Neural crest cell (in vitro differentiated cells): Measurements from ENCODE around the gene THUMPD2. TPM values are rescaled to one million over a fixed set of nuclear protein-coding genes. Genes with fewer than 3 reads are reported as not detected.

Experiments used
- DNase-seq: peaks from one replicate; pipeline ENCODE4 v3.0.0; 2021; ENCODE audit warnings: low read depth, mixed read lengths, low spot score
- H3K27ac Mint-ChIP-seq: one replicate; pipeline ENCODE4 v1.8.0; 2021; ENCODE audit warnings: mild to moderate bottlenecking, mixed read lengths; ENCODE audit not compliant: unreplicated experiment
- H3K27me3 Mint-ChIP-seq: 2 replicates; pipeline ENCODE4 v1.8.0; 2021; ENCODE audit warnings: low read depth, mild to moderate bottlenecking, mixed read lengths
- H3K36me3 Mint-ChIP-seq: 2 replicates; pipeline ENCODE4 v1.8.0; 2021; ENCODE audit warnings: low read depth, mild to moderate bottlenecking, mixed read lengths
- H3K4me1 Mint-ChIP-seq: 2 replicates; pipeline ENCODE4 v1.8.0; 2021; ENCODE audit warnings: mixed read lengths
- H3K4me3 Mint-ChIP-seq: one replicate; pipeline ENCODE4 v1.8.0; 2021; ENCODE audit warnings: mild to moderate bottlenecking, mixed read lengths
- H3K9me3 Mint-ChIP-seq: 2 replicates; pipeline ENCODE4 v1.8.0; 2021; ENCODE audit warnings: mixed read lengths
- total RNA-seq: library from RNA; stranded (reverse); gene quantifications from 2 replicates; pipeline ENCODE4 v1.2.1, GENCODE V29; 2021
- TF ChIP-seq, protein P1 (sequence below): fragments of 200-600 bp; sonication (generic); conservative IDR thresholded peaks from 2 replicates; pipeline ENCODE4 v1.5.0; 2021; ENCODE audit warnings: antibody characterized with exemption, mild to moderate bottlenecking

THUMPD2 gene
- total RNA-seq, 1 donor from 2014 or later = 14.9 TPM

DNA sequence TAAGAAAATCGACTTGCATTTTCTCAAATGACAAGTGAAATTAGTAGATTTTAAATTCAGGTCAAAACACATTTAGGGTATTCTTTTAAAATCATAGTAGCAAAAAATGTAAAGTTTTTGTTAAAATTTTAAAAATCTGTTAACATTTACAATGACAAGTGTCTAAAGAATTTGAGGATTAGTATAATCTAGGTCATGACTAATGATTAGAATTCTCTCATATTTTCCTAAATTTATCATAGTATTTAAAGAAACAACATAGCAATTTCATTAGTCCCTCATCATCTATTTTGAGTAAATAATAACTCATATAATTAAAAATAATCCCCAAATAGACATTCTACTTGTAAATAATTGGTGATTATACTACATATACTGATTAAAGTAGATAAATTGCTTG lies 23.6 kb downstream of the THUMPD2 start:
- H3K27ac Mint-ChIP-seq = no peak overlapping the region
- no peaks in the 10 kb centered on the region for H3K4me1 Mint-ChIP-seq
- no peak for DNase-seq
- H3K9me3 Mint-ChIP-seq = no peaks in the 10 kb centered on the region
- TF ChIP-seq, protein P1, sequence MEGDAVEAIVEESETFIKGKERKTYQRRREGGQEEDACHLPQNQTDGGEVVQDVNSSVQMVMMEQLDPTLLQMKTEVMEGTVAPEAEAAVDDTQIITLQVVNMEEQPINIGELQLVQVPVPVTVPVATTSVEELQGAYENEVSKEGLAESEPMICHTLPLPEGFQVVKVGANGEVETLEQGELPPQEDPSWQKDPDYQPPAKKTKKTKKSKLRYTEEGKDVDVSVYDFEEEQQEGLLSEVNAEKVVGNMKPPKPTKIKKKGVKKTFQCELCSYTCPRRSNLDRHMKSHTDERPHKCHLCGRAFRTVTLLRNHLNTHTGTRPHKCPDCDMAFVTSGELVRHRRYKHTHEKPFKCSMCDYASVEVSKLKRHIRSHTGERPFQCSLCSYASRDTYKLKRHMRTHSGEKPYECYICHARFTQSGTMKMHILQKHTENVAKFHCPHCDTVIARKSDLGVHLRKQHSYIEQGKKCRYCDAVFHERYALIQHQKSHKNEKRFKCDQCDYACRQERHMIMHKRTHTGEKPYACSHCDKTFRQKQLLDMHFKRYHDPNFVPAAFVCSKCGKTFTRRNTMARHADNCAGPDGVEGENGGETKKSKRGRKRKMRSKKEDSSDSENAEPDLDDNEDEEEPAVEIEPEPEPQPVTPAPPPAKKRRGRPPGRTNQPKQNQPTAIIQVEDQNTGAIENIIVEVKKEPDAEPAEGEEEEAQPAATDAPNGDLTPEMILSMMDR = no peak
- peaks cover 29% of the 10 kb centered on the region for H3K36me3 Mint-ChIP-seq
- H3K4me3 Mint-ChIP-seq = no peak overlapping the region
- H3K27me3 Mint-ChIP-seq = no peaks in the 10 kb centered on the region

DNA sequence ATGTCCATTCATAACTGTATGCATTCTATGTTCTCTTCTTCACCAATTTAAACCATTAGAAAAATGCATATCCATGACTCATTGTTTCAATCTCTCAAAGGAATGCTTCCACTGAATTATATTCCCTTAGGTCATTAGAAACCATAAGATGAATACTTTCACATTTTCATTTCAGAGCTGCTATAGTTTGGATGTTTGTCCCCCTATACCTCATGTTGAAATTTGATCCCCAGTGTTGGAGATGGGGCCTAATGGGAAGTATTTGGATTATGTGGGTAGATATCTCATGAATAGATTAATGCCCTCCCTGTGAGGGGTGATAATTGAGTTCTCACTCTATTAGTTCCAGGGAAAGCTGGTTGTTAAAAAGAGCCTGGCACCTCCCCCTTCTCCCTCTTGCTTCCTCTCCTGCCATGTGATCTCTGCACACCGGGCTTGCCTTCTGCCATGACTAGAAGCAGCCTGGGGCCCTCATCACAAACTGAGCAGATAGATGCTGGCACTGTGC lies 35.7 kb downstream of the THUMPD2 start:
- DNase-seq = no peak
- Mint-ChIP-seq H3K4me3 (no peak overlapping the region), H3K27me3 (no peaks in the 10 kb centered on the region), H3K9me3 (no peaks in the 10 kb centered on the region), H3K4me1 (no peaks in the 10 kb centered on the region), H3K27ac (no peak overlapping the region), H3K36me3 (peaks cover 7% of the 10 kb centered on the region)
- TF ChIP-seq, protein P1 = no peak

DNA sequence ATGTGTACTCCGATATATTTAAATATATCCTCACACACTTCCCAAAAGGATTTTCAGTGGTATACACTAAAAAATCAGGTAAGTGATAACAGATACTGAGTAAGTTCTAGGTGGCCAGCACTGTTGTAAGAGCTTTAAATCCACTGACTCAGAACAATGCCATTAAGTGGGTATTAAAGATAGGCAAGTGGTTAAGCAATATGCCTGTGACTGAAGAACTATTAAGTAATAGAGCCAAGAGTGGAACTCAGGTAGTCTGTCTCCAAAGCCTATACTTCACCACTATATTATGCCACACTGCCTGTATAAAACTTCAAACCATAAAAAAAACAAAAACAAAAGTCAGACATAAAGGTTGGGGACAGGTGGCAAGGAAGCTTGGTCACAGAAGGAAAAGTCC lies 37.2 kb downstream of the THUMPD2 start:
- Mint-ChIP-seq H3K27me3 (no peaks in the 10 kb centered on the region), H3K36me3 (peaks cover 7% of the 10 kb centered on the region), H3K9me3 (no peaks in the 10 kb centered on the region), H3K4me3 (no peak overlapping the region), H3K4me1 (peaks cover 9% of the 10 kb centered on the region), H3K27ac (no peak overlapping the region)
- TF ChIP-seq, protein P1 = no peak
- no peak for DNase-seq

DNA sequence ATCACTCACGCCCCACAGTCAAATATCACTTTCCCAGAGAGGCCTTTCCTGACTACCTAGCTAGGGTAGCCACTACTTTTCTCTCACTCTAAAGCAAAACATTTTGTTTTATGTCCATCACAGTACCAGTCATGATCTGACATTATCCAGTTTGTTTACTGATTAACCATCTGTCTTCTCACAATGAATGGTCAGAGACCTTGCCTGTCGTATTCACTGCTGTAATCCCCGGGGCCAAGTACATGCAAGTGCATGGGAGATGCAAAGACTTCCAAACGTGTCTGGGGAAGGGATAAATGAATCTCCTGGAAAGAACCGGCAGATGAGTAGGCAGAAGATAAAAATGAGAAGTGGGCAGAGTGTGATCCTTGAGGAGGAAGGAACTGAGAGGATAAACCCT lies 39.7 kb downstream of the THUMPD2 start:
- H3K27ac Mint-ChIP-seq = no peak overlapping the region

DNA sequence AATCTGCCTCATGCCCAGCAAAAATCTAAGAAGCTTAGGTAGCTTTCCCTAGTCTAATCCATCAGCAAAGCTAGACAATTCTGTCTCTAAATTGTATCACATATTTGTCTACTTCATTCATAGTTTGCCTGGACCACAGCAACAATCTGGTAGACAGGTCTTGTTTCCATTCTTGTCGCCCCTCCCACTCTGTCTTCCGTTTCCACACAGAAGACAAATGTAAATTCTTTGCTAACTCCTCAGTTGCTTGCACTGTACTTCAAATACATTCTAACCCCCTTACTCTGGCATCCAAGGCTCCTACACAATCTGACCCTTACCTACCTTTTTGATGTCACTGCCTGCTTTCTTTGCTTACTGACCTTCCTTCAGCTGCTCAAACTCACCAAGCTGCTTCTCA lies 40.1 kb downstream of the THUMPD2 start:
- TF ChIP-seq, protein P1 = no peak
- H3K9me3 Mint-ChIP-seq = no peaks in the 10 kb centered on the region
- H3K27ac Mint-ChIP-seq = no peak overlapping the region
- no peaks in the 10 kb centered on the region for H3K27me3 Mint-ChIP-seq
- peaks cover 9% of the 10 kb centered on the region for H3K4me1 Mint-ChIP-seq
- no peak overlapping the region for H3K4me3 Mint-ChIP-seq
- DNase-seq = no peak
- peaks cover 21% of the 10 kb centered on the region for H3K36me3 Mint-ChIP-seq

More for the DNA sequence above, 39.7 kb downstream of the THUMPD2 start:
- no peak overlapping the region for H3K4me3 Mint-ChIP-seq
- TF ChIP-seq, protein P1 = no peak
- no peaks in the 10 kb centered on the region for H3K27me3 Mint-ChIP-seq
- no peaks in the 10 kb centered on the region for H3K9me3 Mint-ChIP-seq
- DNase-seq = no peak
- H3K4me1 Mint-ChIP-seq = peaks cover 9% of the 10 kb centered on the region
- H3K36me3 Mint-ChIP-seq = peaks cover 17% of the 10 kb centered on the region

DNA sequence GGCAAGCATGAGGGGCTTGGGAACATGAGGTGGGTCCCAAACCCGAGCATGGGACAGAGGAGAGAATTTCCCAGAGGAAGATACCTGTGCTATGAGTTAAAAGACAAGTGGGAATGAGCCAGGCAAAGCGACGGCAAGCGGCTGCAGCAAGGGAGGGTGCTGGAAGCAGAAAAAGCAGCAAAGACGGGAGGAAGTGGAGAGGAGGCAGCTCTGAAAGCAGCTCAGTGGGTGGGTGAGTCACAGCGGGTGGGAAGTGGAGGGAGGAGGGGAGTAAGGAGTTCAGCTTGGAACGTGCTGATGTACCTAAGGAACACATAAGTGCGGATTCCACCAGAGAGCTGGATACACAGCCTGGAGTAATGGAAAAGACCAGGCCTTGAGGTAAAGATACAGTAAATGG lies 41.4 kb downstream of the THUMPD2 start:
- Mint-ChIP-seq H3K36me3 (peaks cover 29% of the 10 kb centered on the region), H3K4me3 (no peak overlapping the region), H3K27ac (peak overlapping the region; percentile 22), H3K9me3 (no peaks in the 10 kb centered on the region), H3K4me1 (peaks cover 9% of the 10 kb centered on the region), H3K27me3 (no peaks in the 10 kb centered on the region)
- TF ChIP-seq, protein P1 = no peak
- no peak for DNase-seq
